ENCODE data around the gene CCL19.

- TF ChIP-seq EZH2 (IDR thresholded peaks at IDR 0.05) (no peak), POLR2AphosphoS5 (IDR thresholded peaks at IDR 0.05; ENCODE audit: borderline replicate concordance, low read depth, low read length) (no peak)
Measured at GRCh38 chr9:34716711-34717110, 25.6 kb upstream of the CCL19 start.
